ENCODE measurements around the gene ACTL7B.

The ACTL7B gene

GRCh38 chr9:108838017-108838416 is 17.8 kb downstream of the ACTL7B start:
- TF ChIP-seq CTCF (IDR thresholded peaks at IDR 0.05): no peak
- H3K27me3 ChIP-seq: no peaks in the 10 kb centered on the region
- H3K9me3 ChIP-seq: no peaks in the 10 kb centered on the region
- no peaks in the 10 kb centered on the region for H3K36me3 ChIP-seq
- H3K4me1 ChIP-seq (ENCODE audit: control insufficient read depth in 1 of 2, insufficient read depth in 1 of 2, low read depth in 1 of 2, low read length in 1 of 2): peaks cover 3 to 4% of the 10 kb centered on the region in 2 experiments
- no peak overlapping the region for H3K27ac ChIP-seq
- H3K4me3 ChIP-seq (ENCODE audit: low read depth in 1 of 2, low read length in 1 of 2): no peak overlapping the region

GRCh38 chr9:108837530-108837929 is 18.3 kb downstream of the ACTL7B start:
- Histone ChIP-seq H3K27me3 (no peaks in the 10 kb centered on the region), H3K9me3 (no peaks in the 10 kb centered on the region), H3K4me1 (ENCODE audit: control insufficient read depth in 1 of 2, insufficient read depth in 1 of 2, low read depth in 1 of 2, low read length in 1 of 2) (no peaks in the 10 kb centered on the region), H3K36me3 (no peaks in the 10 kb centered on the region), H3K4me3 (ENCODE audit: low read depth in 1 of 2, low read length in 1 of 2) (no peak overlapping the region), H3K27ac (no peak overlapping the region)
- no peak for TF ChIP-seq CTCF (IDR thresholded peaks at IDR 0.05)

GRCh38 chr9:108836781-108837180 is 19.0 kb downstream of the ACTL7B start:
- H3K9me3 ChIP-seq: no peaks in the 10 kb centered on the region
- no peak for TF ChIP-seq CTCF (IDR thresholded peaks at IDR 0.05)
- no peak overlapping the region for H3K27ac ChIP-seq
- H3K4me1 ChIP-seq (ENCODE audit: control insufficient read depth in 1 of 2, insufficient read depth in 1 of 2, low read depth in 1 of 2, low read length in 1 of 2): no peaks in the 10 kb centered on the region
- no peaks in the 10 kb centered on the region for H3K36me3 ChIP-seq
- no peaks in the 10 kb centered on the region for H3K27me3 ChIP-seq
- H3K4me3 ChIP-seq (ENCODE audit: low read depth in 1 of 2, low read length in 1 of 2): no peak overlapping the region

GRCh38 chr9:108836319-108836718 is 19.5 kb downstream of the ACTL7B start:
- H3K27ac ChIP-seq: no peak overlapping the region
- no peaks in the 10 kb centered on the region for H3K36me3 ChIP-seq
- no peaks in the 10 kb centered on the region for H3K9me3 ChIP-seq
- H3K4me1 ChIP-seq (ENCODE audit: control insufficient read depth in 1 of 2, insufficient read depth in 1 of 2, low read depth in 1 of 2, low read length in 1 of 2): no peaks in the 10 kb centered on the region
- TF ChIP-seq CTCF (IDR thresholded peaks at IDR 0.05): no peak
- H3K27me3 ChIP-seq: no peaks in the 10 kb centered on the region
- H3K4me3 ChIP-seq (ENCODE audit: low read depth in 1 of 2, low read length in 1 of 2): no peak overlapping the region

GRCh38 chr9:108835831-108836230 is 20.0 kb downstream of the ACTL7B start:
- Histone ChIP-seq H3K4me1 (ENCODE audit: control insufficient read depth in 1 of 2, insufficient read depth in 1 of 2, low read depth in 1 of 2, low read length in 1 of 2) (no peaks in the 10 kb centered on the region), H3K9me3 (no peaks in the 10 kb centered on the region), H3K27ac (no peak overlapping the region), H3K4me3 (ENCODE audit: low read depth in 1 of 2, low read length in 1 of 2) (no peak overlapping the region), H3K36me3 (no peaks in the 10 kb centered on the region), H3K27me3 (no peaks in the 10 kb centered on the region)
- TF ChIP-seq CTCF (IDR thresholded peaks at IDR 0.05): no peak
